SJSA1 (cell line): Measurements from ENCODE around the gene EFNA5. TPM values are rescaled to one million over a fixed set of nuclear protein-coding genes. Genes with fewer than 3 reads are reported as not detected.

Experiments used
- DNase-seq, 2 experiments: peaks; one replicate each; pipeline ENCODE4 v3.0.0-alpha.2; 2015 to 2020; ENCODE audit warnings: low spot score in 2 of 2, low read depth in 1 of 2
- H3K27ac ChIP-seq: fragments of 250-450 bp; sonication (Bioruptor Pico); 2 replicates; pipeline ENCODE4 v1.5.1; 2020; ENCODE audit warnings: mild to moderate bottlenecking, moderate library complexity
- H3K27me3 ChIP-seq: fragments of 250-450 bp; sonication (Bioruptor Pico); replicated peaks from 2 replicates; pipeline ENCODE4 v1.5.1; 2020; ENCODE audit warnings: mild to moderate bottlenecking, moderate library complexity
- H3K36me3 ChIP-seq: fragments of 250-450 bp; sonication (Bioruptor Pico); 2 replicates; pipeline ENCODE4 v1.5.1; 2020; ENCODE audit warnings: mild to moderate bottlenecking
- H3K4me1 ChIP-seq: fragments of 250-450 bp; sonication (Bioruptor Pico); replicated peaks from 2 replicates; pipeline ENCODE4 v1.6.1; 2021; ENCODE audit warnings: mild to moderate bottlenecking
- H3K4me3 ChIP-seq: fragments of 250-450 bp; sonication (Bioruptor Pico); 2 replicates; pipeline ENCODE4 v1.5.1; 2020; ENCODE audit warnings: mild to moderate bottlenecking
- H3K9me3 ChIP-seq: fragments of 250-450 bp; sonication (Bioruptor Pico); replicated peaks from 2 replicates; pipeline ENCODE4 v1.5.1; 2020; ENCODE audit warnings: mild to moderate bottlenecking
- total RNA-seq: library from RNA; depleted of rRNA; stranded (reverse); fragments of >200 nt; shearing (Covaris generic); gene quantifications from 2 replicates; pipeline ENCODE4 v1.2.3, GENCODE V29; 2014

The EFNA5 gene
- total RNA-seq, 1 experiment from 2014 or later = 0.87 TPM

GRCh38 chr5:107428303-107428813 is 242.4 kb downstream of the EFNA5 start:
- no peak overlapping the region for H3K27ac ChIP-seq
- H3K9me3 ChIP-seq = no peaks in the 10 kb centered on the region
- no peaks in the 10 kb centered on the region for H3K36me3 ChIP-seq
- no peaks in the 10 kb centered on the region for H3K27me3 ChIP-seq
- DNase-seq = no peak
- H3K4me1 ChIP-seq = peaks cover 48% of the 10 kb centered on the region
- H3K4me3 ChIP-seq = no peak overlapping the region

- Histone ChIP-seq H3K4me1 (peaks cover 41% of the 10 kb centered on the region), H3K27ac (no peak overlapping the region)
- no peak for DNase-seq
These were observed 243.9 kb downstream of the EFNA5 start for GRCh38 chr5:107426872-107427271.

GRCh38 chr5:107426209-107426608 is 244.5 kb downstream of the EFNA5 start:
- peak overlapping the region; percentile 78 for H3K27ac ChIP-seq
- no peaks in the 10 kb centered on the region for H3K9me3 ChIP-seq
- no peaks in the 10 kb centered on the region for H3K36me3 ChIP-seq
- no peak overlapping the region for H3K4me3 ChIP-seq
- no peak for DNase-seq
- peaks cover 35% of the 10 kb centered on the region for H3K4me1 ChIP-seq
- H3K27me3 ChIP-seq = no peaks in the 10 kb centered on the region

More at GRCh38 chr5:107426872-107427271, 243.9 kb downstream of the EFNA5 start:
- H3K27me3 ChIP-seq = no peaks in the 10 kb centered on the region
- no peaks in the 10 kb centered on the region for H3K9me3 ChIP-seq
- no peak overlapping the region for H3K4me3 ChIP-seq
- no peaks in the 10 kb centered on the region for H3K36me3 ChIP-seq

- peak overlapping the region; percentile 78 for H3K27ac ChIP-seq
These were observed 245.2 kb downstream of the EFNA5 start for GRCh38 chr5:107425541-107426031.

GRCh38 chr5:107424491-107424890 is 246.2 kb downstream of the EFNA5 start:
- Histone ChIP-seq H3K36me3 (no peaks in the 10 kb centered on the region), H3K27ac (peak overlapping the region; percentile 78; the same call in 1 of the 2 replicates), H3K27me3 (no peaks in the 10 kb centered on the region), H3K9me3 (no peaks in the 10 kb centered on the region), H3K4me3 (no peak overlapping the region), H3K4me1 (peaks cover 35% of the 10 kb centered on the region)
- no peak for DNase-seq

More at GRCh38 chr5:107425541-107426031, 245.2 kb downstream of the EFNA5 start:
- DNase-seq = peak in 1 of 2 experiments; percentile 86
- Histone ChIP-seq H3K9me3 (no peaks in the 10 kb centered on the region), H3K4me3 (no peak overlapping the region), H3K36me3 (no peaks in the 10 kb centered on the region), H3K4me1 (peaks cover 35% of the 10 kb centered on the region), H3K27me3 (no peaks in the 10 kb centered on the region)

- no peaks in the 10 kb centered on the region for H3K27me3 ChIP-seq
- H3K9me3 ChIP-seq = no peaks in the 10 kb centered on the region
- H3K4me1 ChIP-seq = peaks cover 30% of the 10 kb centered on the region
- no peaks in the 10 kb centered on the region for H3K36me3 ChIP-seq
- no peak overlapping the region for H3K27ac ChIP-seq
- no peak overlapping the region for H3K4me3 ChIP-seq
- DNase-seq = no peak
These were observed 248.2 kb downstream of the EFNA5 start for GRCh38 chr5:107422494-107422893.

GRCh38 chr5:107419498-107419897 is 251.2 kb downstream of the EFNA5 start:
- no peak for DNase-seq

GRCh38 chr5:107418902-107419301 is 251.8 kb downstream of the EFNA5 start:
- Histone ChIP-seq H3K4me1 (peaks cover 6% of the 10 kb centered on the region), H3K27me3 (no peaks in the 10 kb centered on the region), H3K36me3 (no peaks in the 10 kb centered on the region), H3K27ac (no peak overlapping the region), H3K9me3 (no peaks in the 10 kb centered on the region), H3K4me3 (no peak overlapping the region)
- DNase-seq = no peak

More at GRCh38 chr5:107419498-107419897, 251.2 kb downstream of the EFNA5 start:
- Histone ChIP-seq H3K36me3 (no peaks in the 10 kb centered on the region), H3K4me1 (peaks cover 11% of the 10 kb centered on the region), H3K27me3 (no peaks in the 10 kb centered on the region), H3K4me3 (no peak overlapping the region), H3K27ac (no peak overlapping the region), H3K9me3 (no peaks in the 10 kb centered on the region)

- Histone ChIP-seq H3K36me3 (no peaks in the 10 kb centered on the region), H3K4me1 (no peaks in the 10 kb centered on the region), H3K4me3 (no peak overlapping the region), H3K27me3 (no peaks in the 10 kb centered on the region), H3K27ac (no peak overlapping the region), H3K9me3 (no peaks in the 10 kb centered on the region)
- DNase-seq = no peak
These were observed 252.7 kb downstream of the EFNA5 start for GRCh38 chr5:107418071-107418470.

- Histone ChIP-seq H3K36me3 (no peaks in the 10 kb centered on the region), H3K9me3 (no peaks in the 10 kb centered on the region), H3K4me3 (no peak overlapping the region), H3K4me1 (no peaks in the 10 kb centered on the region), H3K27me3 (no peaks in the 10 kb centered on the region), H3K27ac (no peak overlapping the region)
- no peak for DNase-seq
These were observed 255.0 kb downstream of the EFNA5 start for GRCh38 chr5:107415762-107416161.

- DNase-seq = no peak
- Histone ChIP-seq H3K36me3 (no peaks in the 10 kb centered on the region), H3K4me3 (no peak overlapping the region), H3K9me3 (no peaks in the 10 kb centered on the region), H3K27me3 (no peaks in the 10 kb centered on the region), H3K27ac (no peak overlapping the region), H3K4me1 (no peaks in the 10 kb centered on the region)
These were observed 255.9 kb downstream of the EFNA5 start for GRCh38 chr5:107414802-107415201.

GRCh38 chr5:107413754-107414153 is 257.0 kb downstream of the EFNA5 start:
- H3K9me3 ChIP-seq = no peaks in the 10 kb centered on the region
- no peaks in the 10 kb centered on the region for H3K36me3 ChIP-seq
- no peak overlapping the region for H3K4me3 ChIP-seq
- no peak for DNase-seq
- no peak overlapping the region for H3K27ac ChIP-seq
- no peaks in the 10 kb centered on the region for H3K27me3 ChIP-seq
- no peaks in the 10 kb centered on the region for H3K4me1 ChIP-seq

GRCh38 chr5:107408564-107408963 is 262.2 kb downstream of the EFNA5 start:
- no peaks in the 10 kb centered on the region for H3K9me3 ChIP-seq
- no peaks in the 10 kb centered on the region for H3K4me1 ChIP-seq
- H3K4me3 ChIP-seq = no peak overlapping the region
- no peak for DNase-seq
- H3K27me3 ChIP-seq = no peaks in the 10 kb centered on the region
- H3K36me3 ChIP-seq = no peaks in the 10 kb centered on the region
- H3K27ac ChIP-seq = no peak overlapping the region

GRCh38 chr5:107407713-107408298 is 262.9 kb downstream of the EFNA5 start:
- Histone ChIP-seq H3K9me3 (no peaks in the 10 kb centered on the region), H3K36me3 (no peaks in the 10 kb centered on the region), H3K27me3 (no peaks in the 10 kb centered on the region), H3K4me3 (no peak overlapping the region), H3K4me1 (no peaks in the 10 kb centered on the region), H3K27ac (no peak overlapping the region)
- DNase-seq = no peak
